H9 (cell line): Measurements from ENCODE around the gene ARPC4. TPM values are rescaled to one million over a fixed set of nuclear protein-coding genes. Genes with fewer than 3 reads are reported as not detected.

Source experiments
- DNase-seq: peaks from one replicate; pipeline ENCODE4 v3.0.0-alpha.2; 2017
- H2AFZ ChIP-seq: one replicate; pipeline ENCODE4 v1.6.1; 2013; ENCODE audit warnings: mild to moderate bottlenecking, low read length, control low read depth, moderate library complexity
- H2AK5ac ChIP-seq: 2 replicates; pipeline ENCODE4 v1.6.1; 2013; ENCODE audit warnings: low read length, control low read depth, mixed read lengths; ENCODE audit not compliant: insufficient read length
- H2BK120ac ChIP-seq: one replicate; pipeline ENCODE4 v1.6.1; 2013; ENCODE audit warnings: low read depth, mild to moderate bottlenecking, low read length, control low read depth, inconsistent platforms; ENCODE audit not compliant: poor library complexity, severe bottlenecking
- H2BK12ac ChIP-seq: 2 replicates; pipeline ENCODE4 v1.6.1; 2013; ENCODE audit warnings: low read length, control low read depth, mixed read lengths, low read depth; ENCODE audit not compliant: insufficient read length
- H2BK15ac ChIP-seq: 2 replicates; pipeline ENCODE4 v1.6.1; 2013; ENCODE audit warnings: low read depth, low read length, control low read depth
- H2BK20ac ChIP-seq: one replicate; pipeline ENCODE4 v1.6.1; 2013; ENCODE audit warnings: low read depth, mild to moderate bottlenecking, low read length, control low read depth, inconsistent platforms; ENCODE audit not compliant: poor library complexity, severe bottlenecking
- H2BK5ac ChIP-seq: 2 replicates; pipeline ENCODE4 v1.6.1; 2013; ENCODE audit warnings: low read length, control low read depth, mixed read lengths; ENCODE audit not compliant: insufficient read length
- H3K14ac ChIP-seq: 2 replicates; pipeline ENCODE4 v1.6.1; 2013; ENCODE audit warnings: low read length, control low read depth; ENCODE audit not compliant: insufficient read depth
- H3K18ac ChIP-seq: 2 replicates; pipeline ENCODE4 v1.6.1; 2013; ENCODE audit warnings: low read depth, mild to moderate bottlenecking, mixed read lengths, low read length, control low read depth; ENCODE audit not compliant: insufficient read length
- H3K23ac ChIP-seq: 2 replicates; pipeline ENCODE4 v1.6.1; 2013; ENCODE audit warnings: low read length, control low read depth, mixed read lengths, low read depth; ENCODE audit not compliant: insufficient read length
- H3K23me2 ChIP-seq: 2 replicates; pipeline ENCODE4 v1.6.1; 2013; ENCODE audit warnings: low read depth, mild to moderate bottlenecking, mixed read lengths, low read length, control low read depth; ENCODE audit not compliant: insufficient read length, poor library complexity, severe bottlenecking
- H3K27ac ChIP-seq: 2 replicates; pipeline ENCODE4 v1.5.1; 2013; ENCODE audit warnings: low read length, control low read depth, mixed read lengths, low read depth; ENCODE audit not compliant: insufficient read length
- H3K27me3 ChIP-seq: 2 replicates; pipeline ENCODE4 v1.6.1; 2013; ENCODE audit warnings: low read length, control low read depth, inconsistent platforms; ENCODE audit not compliant: insufficient read depth
- H3K4ac ChIP-seq: 2 replicates; pipeline ENCODE4 v1.6.1; 2013; ENCODE audit warnings: low read depth, mild to moderate bottlenecking, control low read depth, inconsistent platforms, low read length, moderate library complexity
- H3K4me1 ChIP-seq: 2 replicates; pipeline ENCODE4 v1.6.1; 2013; ENCODE audit warnings: low read length, control low read depth, inconsistent platforms; ENCODE audit not compliant: insufficient read depth
- H3K4me2 ChIP-seq: 2 replicates; pipeline ENCODE4 v1.6.1; 2013; ENCODE audit warnings: low read length, control low read depth, mixed read lengths; ENCODE audit not compliant: insufficient read length, insufficient read depth
- H3K56ac ChIP-seq: 2 replicates; pipeline ENCODE4 v1.6.1; 2013; ENCODE audit warnings: low read depth, mild to moderate bottlenecking, mixed read lengths, low read length, control low read depth; ENCODE audit not compliant: insufficient read length
- H3K79me1 ChIP-seq: 2 replicates; pipeline ENCODE4 v1.6.1; 2013; ENCODE audit warnings: low read depth, mild to moderate bottlenecking, moderate library complexity, low read length, control low read depth, inconsistent platforms; ENCODE audit not compliant: insufficient read depth, poor library complexity, severe bottlenecking
- H3K79me2 ChIP-seq: 2 replicates; pipeline ENCODE4 v1.6.1; 2013; ENCODE audit warnings: low read length, control low read depth, inconsistent platforms; ENCODE audit not compliant: insufficient read depth
- H3K9ac ChIP-seq: 2 replicates; pipeline ENCODE4 v1.6.1; 2013; ENCODE audit warnings: low read length, control low read depth, mixed read lengths; ENCODE audit not compliant: insufficient read length; ENCODE audit errors: extremely low read depth
- H3K9me3 ChIP-seq: one replicate; pipeline ENCODE4 v1.6.1; 2013; ENCODE audit warnings: low read depth, low read length, inconsistent platforms; ENCODE audit not compliant: control insufficient read depth
- H3T11ph ChIP-seq: one replicate; pipeline ENCODE4 v1.6.1; 2013; ENCODE audit warnings: mild to moderate bottlenecking, low read length, control low read depth, inconsistent platforms
- H4K20me1 ChIP-seq: one replicate; pipeline ENCODE4 v1.6.1; 2013; ENCODE audit not compliant: control insufficient read depth, insufficient read length, insufficient read depth
- H4K5ac ChIP-seq: 2 replicates; pipeline ENCODE4 v1.6.1; 2013; ENCODE audit warnings: low read depth, mild to moderate bottlenecking, mixed read lengths, low read length, control low read depth; ENCODE audit not compliant: insufficient read length
- H4K8ac ChIP-seq: replicated peaks from 2 replicates; pipeline ENCODE4 v1.6.1; 2013; ENCODE audit warnings: low read length, control low read depth, mixed read lengths, low read depth; ENCODE audit not compliant: insufficient read length
- H4K91ac ChIP-seq: 2 replicates; pipeline ENCODE4 v1.6.1; 2013; ENCODE audit warnings: low read depth, mild to moderate bottlenecking, moderate library complexity, mixed read lengths, low read length, control low read depth; ENCODE audit not compliant: insufficient read length
- H3K27ac Mint-ChIP-seq, 3 experiments: 2 replicates in 2 of 3; 3 replicates in 1 of 3; pipeline ENCODE4 v1.8.0; 2020 to 2021; ENCODE audit warnings: mixed read lengths in 3 of 3, mild to moderate bottlenecking in 1 of 3, moderate library complexity in 1 of 3
- H3K27me3 Mint-ChIP-seq: 2 replicates; pipeline ENCODE4 v1.8.0; 2021; ENCODE audit warnings: low read depth, mild to moderate bottlenecking, moderate library complexity, mixed read lengths
- H3K36me3 Mint-ChIP-seq, 3 experiments: 2 replicates in 2 of 3; 3 replicates in 1 of 3; pipeline ENCODE4 v1.8.0; 2020 to 2021; ENCODE audit warnings: low read depth in 3 of 3, mixed read lengths in 3 of 3; ENCODE audit not compliant: insufficient read depth in 1 of 3
- H3K4me1 Mint-ChIP-seq, 2 experiments: 2 replicates each; pipeline ENCODE4 v1.8.0; 2020; ENCODE audit warnings: mixed read lengths in 2 of 2
- H3K4me3 Mint-ChIP-seq, 2 experiments: 2 replicates in 1 of 2; 3 replicates in 1 of 2; pipeline ENCODE4 v1.8.0; 2020 to 2021; ENCODE audit warnings: mild to moderate bottlenecking in 2 of 2, mixed read lengths in 2 of 2, moderate library complexity in 1 of 2
- H3K9me3 Mint-ChIP-seq, 2 experiments: 2 replicates in 1 of 2; 3 replicates in 1 of 2; pipeline ENCODE4 v1.8.0; 2020; ENCODE audit warnings: mild to moderate bottlenecking in 2 of 2, mixed read lengths in 2 of 2, moderate library complexity in 1 of 2
- CTCF ChIP-seq: fragments of 200-600 bp; sonication (generic); conservative IDR thresholded peaks from 3 replicates; pipeline ENCODE4 v1.8.0; 2021; ENCODE audit warnings: antibody characterized with exemption, mild to moderate bottlenecking
- WGBS: extraction: QIAGEN DNeasy Blood & Tissue Kit; methylation state at CpG from one replicate; pipeline ENCODE4 v1.1.7; 2013; ENCODE audit warnings: missing lambda C conversion rate, low lambda C conversion rate, mixed read lengths; ENCODE audit not compliant: insufficient read length; ENCODE audit errors: extremely low coverage; 5-methylcytosine and 5-hydroxymethylcytosine counted together
- total RNA-seq: library from RNA; stranded (reverse); gene quantifications from 2 replicates; pipeline ENCODE4 v1.2.1, GENCODE V29; 2021

The ARPC4 gene
- total RNA-seq, 1 experiment from 2014 or later, result 161 TPM

- Histone ChIP-seq H3K23me2 (no peaks in the 10 kb centered on the region), H3K79me2 (no peaks in the 10 kb centered on the region), H3K9me3 (no peaks in the 10 kb centered on the region), H3K27me3 (no peaks in the 10 kb centered on the region), H3K9ac (peak overlapping the region; percentile 42), H3K23ac (no peak overlapping the region), H4K5ac (no peak overlapping the region), H2BK20ac (no peak overlapping the region), H2AFZ (no peak overlapping the region), H3K18ac (no peak overlapping the region), H2BK15ac (no peak overlapping the region), H3K56ac (no peak overlapping the region), H3K79me1 (no peaks in the 10 kb centered on the region), H4K8ac (no peak overlapping the region), H3K4me2 (peak overlapping the region; percentile 62), H4K20me1 (no peaks in the 10 kb centered on the region), H4K91ac (no peak overlapping the region), H3K14ac (peak overlapping the region; percentile 8; the same call in 1 of the 2 replicates), H3T11ph (no peak overlapping the region), H2BK120ac (no peak overlapping the region), H3K27ac (no peak overlapping the region), H2BK12ac (no peak overlapping the region), H2BK5ac (no peak overlapping the region), H3K4ac (no peak overlapping the region), H3K4me1 (no peaks in the 10 kb centered on the region), H2AK5ac (no peak overlapping the region)
- H3K4me1 Mint-ChIP-seq, result peaks cover 13% of the 10 kb centered on the region in 2 experiments
- no peak for DNase-seq
- WGBS, result no CpG with 5 or more reads among the region's 19 CpGs
- peaks cover 43 to 86% (median 75%) of the 10 kb centered on the region in 3 experiments; a peak in 6 of 7 replicates for H3K36me3 Mint-ChIP-seq
- no peaks in the 10 kb centered on the region; the same call in 1 of the 2 replicates for H3K27me3 Mint-ChIP-seq
- H3K9me3 Mint-ChIP-seq, result no peaks in the 10 kb centered on the region
- H3K27ac Mint-ChIP-seq, result peak overlapping the region; percentile 99 to 100 (median 99)
- TF ChIP-seq CTCF, result 0 out of 3 replicates have a peak, but pooled peaks have one; percentile 14
- H3K4me3 Mint-ChIP-seq, result peak overlapping the region; percentile 91 to 94
Observed at GRCh38 chr3:9749296-9749644, 43.6 kb upstream of the ARPC4 start.
